GM23338 (cell line): ENCODE measurements around the gene METTL14. TPM values are rescaled to one million over a fixed set of nuclear protein-coding genes. Genes with fewer than 3 reads are reported as not detected.

Source experiments
- ATAC-seq: fragments of 200-7000 bp; cut with Tn5 transposase; 3 replicates; pipeline ENCODE4 v1.9.1; 2020
- DNase-seq: peaks from one replicate; pipeline ENCODE4 v3.0.0-alpha.2; 2015; ENCODE audit warnings: low spot score
- H2AFZ ChIP-seq: fragments of 200-600 bp; sonication (generic); 2 replicates; pipeline ENCODE4 v1.8.0; 2016; ENCODE audit warnings: antibody characterized with exemption, mild to moderate bottlenecking, moderate library complexity
- H3F3A ChIP-seq: fragments of 200-600 bp; sonication (generic); replicated peaks from 2 replicates; pipeline ENCODE4 v1.8.0; 2017; ENCODE audit warnings: antibody characterized with exemption, mixed run types, low read depth
- H3K27ac ChIP-seq: fragments of 200-600 bp; sonication (generic); 2 replicates; pipeline ENCODE4 v1.6.1; 2016; ENCODE audit warnings: low read depth
- H3K27me3 ChIP-seq: fragments of 200-600 bp; sonication (generic); 2 replicates; pipeline ENCODE4 v1.8.0; 2016; ENCODE audit warnings: mild to moderate bottlenecking, mixed run types, moderate library complexity; ENCODE audit not compliant: insufficient read depth
- H3K36me3 ChIP-seq: fragments of 200-600 bp; sonication (generic); 2 replicates; pipeline ENCODE4 v1.8.0; 2016; ENCODE audit warnings: mild to moderate bottlenecking; ENCODE audit not compliant: insufficient read depth
- H3K4me1 ChIP-seq: fragments of 200-600 bp; sonication (generic); 2 replicates; pipeline ENCODE4 v1.8.0; 2016; ENCODE audit warnings: mild to moderate bottlenecking, moderate library complexity; ENCODE audit not compliant: insufficient read depth
- H3K4me2 ChIP-seq: fragments of 200-600 bp; sonication (generic); 2 replicates; pipeline ENCODE4 v1.7.1; 2017; ENCODE audit warnings: mixed run types
- H3K4me3 ChIP-seq: fragments of 200-600 bp; sonication (generic); 2 replicates; pipeline ENCODE4 v1.6.1; 2016; ENCODE audit warnings: mixed run types
- H3K79me2 ChIP-seq: fragments of 200-600 bp; sonication (generic); replicated peaks from 2 replicates; pipeline ENCODE4 v1.8.0; 2017; ENCODE audit warnings: mild to moderate bottlenecking; ENCODE audit not compliant: insufficient read depth
- H3K9me2 ChIP-seq: fragments of 200-600 bp; sonication (generic); 2 replicates; pipeline ENCODE4 v1.8.0; 2017; ENCODE audit not compliant: insufficient read depth
- H4K20me1 ChIP-seq: fragments of 200-600 bp; sonication (generic); replicated peaks from 2 replicates; pipeline ENCODE4 v1.8.0; 2017; ENCODE audit warnings: mild to moderate bottlenecking; ENCODE audit not compliant: insufficient read depth
- H3K27ac Mint-ChIP-seq: 2 replicates; pipeline ENCODE4 v1.8.0; 2020; ENCODE audit warnings: inconsistent platforms, mild to moderate bottlenecking, moderate library complexity, mixed read lengths
- H3K27me3 Mint-ChIP-seq: 3 replicates; pipeline ENCODE4 v1.8.0; 2022; ENCODE audit warnings: low read depth, mild to moderate bottlenecking, moderate library complexity, mixed read lengths, inconsistent platforms; ENCODE audit not compliant: insufficient read depth, poor library complexity
- H3K36me3 Mint-ChIP-seq: 3 replicates; pipeline ENCODE4 v1.8.0; 2021; ENCODE audit warnings: low read depth, mild to moderate bottlenecking, inconsistent platforms, moderate library complexity, mixed read lengths
- H3K4me1 Mint-ChIP-seq: 3 replicates; pipeline ENCODE4 v1.8.0; 2020; ENCODE audit warnings: mild to moderate bottlenecking, inconsistent platforms, mixed read lengths
- H3K4me3 Mint-ChIP-seq: 3 replicates; pipeline ENCODE4 v1.8.0; 2021; ENCODE audit warnings: moderate library complexity, mild to moderate bottlenecking, inconsistent platforms, mixed read lengths
- H3K9me3 Mint-ChIP-seq: 3 replicates; pipeline ENCODE4 v1.8.0; 2020; ENCODE audit warnings: moderate library complexity, mild to moderate bottlenecking, inconsistent platforms, mixed read lengths
- JUNB ChIP-seq: IDR thresholded peaks from one replicate; pipeline ENCODE4 v1.6.1; 2016; ENCODE audit warnings: antibody characterized with exemption; ENCODE audit not compliant: unreplicated experiment
- NANOG ChIP-seq: IDR thresholded peaks from 2 replicates; pipeline ENCODE4 v1.6.1; 2016; ENCODE audit warnings: antibody characterized with exemption, borderline replicate concordance
- ZNF114 ChIP-seq: fragments of 250-450 bp; sonication (Bioruptor Pico); IDR thresholded peaks from 2 replicates; pipeline ENCODE4 v1.5.0; 2020; ENCODE audit warnings: mild to moderate bottlenecking, moderate library complexity
- ZNF331 ChIP-seq: fragments of 250-450 bp; sonication (Bioruptor Pico); IDR thresholded peaks from 2 replicates; pipeline ENCODE4 v1.5.0; 2020; ENCODE audit warnings: low read depth, mild to moderate bottlenecking, moderate library complexity
- ZNF462 ChIP-seq: fragments of 250-450 bp; sonication (Bioruptor Pico); IDR thresholded peaks from 2 replicates; pipeline ENCODE4 v1.5.0; 2020; ENCODE audit warnings: mild to moderate bottlenecking, moderate library complexity
- polyA plus RNA-seq: library from polyadenylated mRNA; unstranded; fragments of >200 nt; fragmentation: Nextera tagmentation; extraction: Ambion mirVana; gene quantifications from 2 replicates; pipeline ENCODE4 v1.2.1, GENCODE V29; 2016
- total RNA-seq: library from RNA; depleted of rRNA; stranded (reverse); fragments of >200 nt; shearing (Covaris generic); gene quantifications from 2 replicates; pipeline ENCODE4 v1.2.3, GENCODE V29; 2014

METTL14 gene
- total and polyA plus RNA-seq, 2 experiments from 2014 or later: 39.3 to 56.8 TPM

GRCh38 chr4:118738090-118738489 lies 52.9 kb downstream of the METTL14 start:
- H3K4me1 ChIP-seq: 0 out of 2 replicates have a peak, but pooled peaks cover 6% of the 10 kb centered on the region

More at GRCh38 chr4:118738090-118738489, 52.9 kb downstream of the METTL14 start:
- Mint-ChIP-seq H3K27me3 (no peaks in the 10 kb centered on the region), H3K9me3 (no peaks in the 10 kb centered on the region), H3K36me3 (peaks cover 43% of the 10 kb centered on the region; the same call in 2 of the 3 replicates), H3K27ac (no peak overlapping the region), H3K4me3 (no peak overlapping the region), H3K4me1 (peaks cover 3% of the 10 kb centered on the region; the same call in 2 of the 3 replicates)
- ATAC-seq (no peak), DNase-seq (no peak)
- Histone ChIP-seq H3K27me3 (no peaks in the 10 kb centered on the region), H3K9me2 (no peaks in the 10 kb centered on the region), H3K79me2 (no peaks in the 10 kb centered on the region), H3K4me3 (no peak overlapping the region), H2AFZ (no peak overlapping the region), H3K36me3 (peaks cover 26% of the 10 kb centered on the region), H3F3A (no peaks in the 10 kb centered on the region; the same call in 1 of the 2 replicates), H4K20me1 (0 out of 2 replicates have a peak, but pooled peaks cover 4% of the 10 kb centered on the region), H3K27ac (no peak overlapping the region), H3K4me2 (no peak overlapping the region)
- TF ChIP-seq NANOG: no peak
- no peak for TF ChIP-seq ZNF331 (CRISPR knock-in tag)
- no peak for TF ChIP-seq ZNF462 (CRISPR knock-in tag)
- TF ChIP-seq JUNB: no peak
- no peak for TF ChIP-seq ZNF114 (CRISPR knock-in tag)
